Nephron progenitor cell (in vitro differentiated cells): ENCODE measurements around the gene NAA11.

Experiments
- DNase-seq: peaks from one replicate; pipeline ENCODE4 v3.0.0; 2021
- H3K27ac Mint-ChIP-seq: 2 replicates; pipeline ENCODE4 v1.8.0; 2021; ENCODE audit warnings: mild to moderate bottlenecking, moderate library complexity, mixed read lengths
- H3K27me3 Mint-ChIP-seq: 2 replicates; pipeline ENCODE4 v1.8.0; 2021; ENCODE audit warnings: mild to moderate bottlenecking, low read depth, mixed read lengths; ENCODE audit not compliant: poor library complexity
- H3K36me3 Mint-ChIP-seq: 2 replicates; pipeline ENCODE4 v1.8.0; 2021; ENCODE audit warnings: low read depth, mixed read lengths
- H3K4me1 Mint-ChIP-seq: 2 replicates; pipeline ENCODE4 v1.8.0; 2021; ENCODE audit warnings: mixed read lengths
- H3K4me3 Mint-ChIP-seq: 2 replicates; pipeline ENCODE4 v1.8.0; 2021; ENCODE audit warnings: mild to moderate bottlenecking, moderate library complexity, mixed read lengths
- H3K9me3 Mint-ChIP-seq: 2 replicates; pipeline ENCODE4 v1.8.0; 2021; ENCODE audit warnings: mild to moderate bottlenecking, moderate library complexity, mixed read lengths
- CTCF ChIP-seq: fragments of 200-600 bp; sonication (generic); IDR thresholded peaks from 2 replicates; pipeline ENCODE4 v1.5.0; 2021; ENCODE audit warnings: antibody characterized with exemption

Gene NAA11

GRCh38 chr4:79308137-79308536 is 17.7 kb downstream of the NAA11 start:
- H3K27me3 Mint-ChIP-seq: peaks cover 7% of the 10 kb centered on the region
- no peaks in the 10 kb centered on the region for H3K36me3 Mint-ChIP-seq
- H3K9me3 Mint-ChIP-seq: no peaks in the 10 kb centered on the region
- DNase-seq: no peak
- no peaks in the 10 kb centered on the region for H3K4me1 Mint-ChIP-seq
- no peak for TF ChIP-seq CTCF
- no peak overlapping the region for H3K27ac Mint-ChIP-seq
- H3K4me3 Mint-ChIP-seq: no peak overlapping the region

- no peak for TF ChIP-seq CTCF
- no peaks in the 10 kb centered on the region for H3K36me3 Mint-ChIP-seq
- H3K4me1 Mint-ChIP-seq: no peaks in the 10 kb centered on the region
- no peak overlapping the region for H3K27ac Mint-ChIP-seq
- peaks cover 7% of the 10 kb centered on the region for H3K27me3 Mint-ChIP-seq
- no peaks in the 10 kb centered on the region for H3K9me3 Mint-ChIP-seq
- DNase-seq: no peak
- no peak overlapping the region for H3K4me3 Mint-ChIP-seq
Measured at GRCh38 chr4:79306795-79307194, 19.1 kb downstream of the NAA11 start.

GRCh38 chr4:79300280-79300679 is 25.6 kb downstream of the NAA11 start:
- H3K27me3 Mint-ChIP-seq: no peaks in the 10 kb centered on the region
- H3K27ac Mint-ChIP-seq: no peak overlapping the region
- H3K9me3 Mint-ChIP-seq: no peaks in the 10 kb centered on the region
- no peaks in the 10 kb centered on the region for H3K4me1 Mint-ChIP-seq
- no peak overlapping the region for H3K4me3 Mint-ChIP-seq
- no peaks in the 10 kb centered on the region for H3K36me3 Mint-ChIP-seq
- no peak for TF ChIP-seq CTCF
- no peak for DNase-seq

- H3K4me1 Mint-ChIP-seq: no peaks in the 10 kb centered on the region
- H3K27ac Mint-ChIP-seq: no peak overlapping the region
- no peak overlapping the region for H3K4me3 Mint-ChIP-seq
- DNase-seq: no peak
- peaks cover 5% of the 10 kb centered on the region for H3K27me3 Mint-ChIP-seq
- no peaks in the 10 kb centered on the region for H3K36me3 Mint-ChIP-seq
- no peak for TF ChIP-seq CTCF
- H3K9me3 Mint-ChIP-seq: no peaks in the 10 kb centered on the region
Measured at GRCh38 chr4:79298484-79298883, 27.4 kb downstream of the NAA11 start.

GRCh38 chr4:79298027-79298426 is 27.8 kb downstream of the NAA11 start:
- DNase-seq: no peak
- no peaks in the 10 kb centered on the region for H3K4me1 Mint-ChIP-seq
- no peaks in the 10 kb centered on the region for H3K9me3 Mint-ChIP-seq
- no peaks in the 10 kb centered on the region for H3K36me3 Mint-ChIP-seq
- no peak overlapping the region for H3K4me3 Mint-ChIP-seq
- no peak for TF ChIP-seq CTCF
- peaks cover 5% of the 10 kb centered on the region for H3K27me3 Mint-ChIP-seq
- H3K27ac Mint-ChIP-seq: no peak overlapping the region

GRCh38 chr4:79297479-79297878 is 28.4 kb downstream of the NAA11 start:
- DNase-seq: no peak
- H3K4me3 Mint-ChIP-seq: no peak overlapping the region
- no peaks in the 10 kb centered on the region for H3K4me1 Mint-ChIP-seq
- no peak for TF ChIP-seq CTCF
- no peaks in the 10 kb centered on the region for H3K9me3 Mint-ChIP-seq
- no peak overlapping the region for H3K27ac Mint-ChIP-seq
- H3K27me3 Mint-ChIP-seq: peaks cover 5% of the 10 kb centered on the region
- H3K36me3 Mint-ChIP-seq: no peaks in the 10 kb centered on the region
